Osteoblast (primary cell): ENCODE measurements around the gene EYA3. TPM values are rescaled to one million over a fixed set of nuclear protein-coding genes. Genes with fewer than 3 reads are reported as not detected.

Experiments used
- DNase-seq: peaks from one replicate; pipeline ENCODE4 v3.0.0; 2011; ENCODE audit warnings: low spot score, mixed read lengths; ENCODE audit not compliant: insufficient read length; ENCODE audit errors: missing footprints
- H2AFZ ChIP-seq: 2 replicates; pipeline ENCODE4 v1.6.0; 2011; ENCODE audit warnings: mild to moderate bottlenecking, low read length
- H3K27ac ChIP-seq: 2 replicates; pipeline ENCODE4 v1.5.1; 2011; ENCODE audit warnings: mild to moderate bottlenecking, low read depth, low read length, moderate library complexity
- H3K27me3 ChIP-seq: 2 replicates; pipeline ENCODE4 v1.6.0; 2012; ENCODE audit warnings: mild to moderate bottlenecking, control low read depth, inconsistent platforms, low read length, moderate library complexity; ENCODE audit not compliant: insufficient read depth
- H3K36me3 ChIP-seq: 2 replicates; pipeline ENCODE4 v1.5.1; 2011; ENCODE audit warnings: mild to moderate bottlenecking, low read length, control low read depth, moderate library complexity; ENCODE audit not compliant: insufficient read depth
- H3K4me1 ChIP-seq: 2 replicates; pipeline ENCODE4 v1.5.1; 2011; ENCODE audit warnings: mild to moderate bottlenecking, low read length, control low read depth, moderate library complexity; ENCODE audit not compliant: insufficient read depth
- H3K4me2 ChIP-seq: 2 replicates; pipeline ENCODE4 v1.6.0; 2011; ENCODE audit warnings: mild to moderate bottlenecking, low read length; ENCODE audit not compliant: insufficient read depth
- H3K4me3 ChIP-seq: fragments of 200-600 bp; sonication (generic); 3 replicates; pipeline ENCODE4 v1.5.1; 2012; ENCODE audit warnings: mild to moderate bottlenecking, low read length, inconsistent platforms; ENCODE audit not compliant: insufficient read depth
- H3K79me2 ChIP-seq: 2 replicates; pipeline ENCODE4 v1.6.0; 2012; ENCODE audit warnings: mild to moderate bottlenecking, low read length, control low read depth, inconsistent platforms; ENCODE audit not compliant: insufficient read depth
- H3K9me3 ChIP-seq: 2 replicates; pipeline ENCODE4 v1.5.1; 2011; ENCODE audit warnings: low read depth, low read length, control low read depth
- H4K20me1 ChIP-seq: 2 replicates; pipeline ENCODE4 v1.6.0; 2012; ENCODE audit warnings: mild to moderate bottlenecking, low read length, control low read depth; ENCODE audit not compliant: insufficient read depth
- total RNA-seq: library from RNA; depleted of rRNA; stranded (reverse); fragments of >200 nt; gene quantifications from 2 replicates; pipeline ENCODE4 v1.2.3, GENCODE V29; 2012
- TF ChIP-seq, protein P1 (sequence below): IDR thresholded peaks from 2 replicates; pipeline ENCODE4 v1.5.1; 2011; ENCODE audit warnings: mild to moderate bottlenecking, low read depth, low read length, moderate library complexity; ENCODE audit errors: extremely low read depth

EYA3 gene
- total RNA-seq, 1 donor: 10.9 TPM

DNA sequence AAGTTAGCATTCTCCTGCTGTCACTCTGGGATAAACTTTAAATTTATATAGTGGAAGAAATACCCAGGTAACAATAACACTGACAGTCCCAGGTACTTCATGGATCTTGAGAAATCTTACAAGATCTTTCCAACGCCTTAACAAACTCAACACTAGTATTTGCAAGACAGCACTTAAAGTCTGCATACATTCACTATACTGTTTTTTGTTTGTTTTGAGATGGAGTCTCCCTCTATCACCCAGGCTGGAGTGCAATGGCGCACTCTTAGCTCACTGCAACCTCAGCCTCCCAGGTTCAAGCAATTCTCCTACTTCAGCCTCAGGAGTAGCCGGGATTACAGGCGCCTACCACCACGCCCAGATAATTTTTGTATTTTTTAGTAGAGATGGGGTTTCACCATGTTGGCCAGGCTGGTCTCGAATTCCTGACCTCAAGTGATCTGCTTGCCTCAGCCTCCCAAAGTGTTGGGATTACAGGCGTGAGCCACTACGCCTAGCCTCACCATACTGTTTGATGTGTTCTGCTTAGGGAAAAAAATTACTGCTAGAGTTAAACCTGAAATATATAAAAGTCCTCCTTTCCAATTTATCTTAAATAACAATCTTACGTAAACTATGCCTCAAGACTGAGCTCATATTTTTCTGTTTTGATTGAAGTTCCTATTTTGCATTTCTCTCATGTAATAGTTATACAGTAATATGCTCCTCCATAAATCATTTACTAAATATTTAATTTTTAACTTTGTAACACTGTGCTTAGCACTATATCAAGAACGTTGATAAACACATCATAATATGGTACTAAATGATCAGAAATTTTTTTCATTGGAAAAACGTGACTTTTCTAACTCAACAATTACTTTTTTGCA is 17.5 kb downstream of the EYA3 start:
- H3K79me2 ChIP-seq: peaks cover 72% of the 10 kb centered on the region
- H3K4me1 ChIP-seq: peaks cover 21% of the 10 kb centered on the region
- H3K9me3 ChIP-seq: no peaks in the 10 kb centered on the region
- H2AFZ ChIP-seq: no peak overlapping the region
- no peaks in the 10 kb centered on the region for H3K36me3 ChIP-seq
- H3K27ac ChIP-seq: peak overlapping the region; percentile 10
- H4K20me1 ChIP-seq: no peaks in the 10 kb centered on the region
- TF ChIP-seq, protein P1, sequence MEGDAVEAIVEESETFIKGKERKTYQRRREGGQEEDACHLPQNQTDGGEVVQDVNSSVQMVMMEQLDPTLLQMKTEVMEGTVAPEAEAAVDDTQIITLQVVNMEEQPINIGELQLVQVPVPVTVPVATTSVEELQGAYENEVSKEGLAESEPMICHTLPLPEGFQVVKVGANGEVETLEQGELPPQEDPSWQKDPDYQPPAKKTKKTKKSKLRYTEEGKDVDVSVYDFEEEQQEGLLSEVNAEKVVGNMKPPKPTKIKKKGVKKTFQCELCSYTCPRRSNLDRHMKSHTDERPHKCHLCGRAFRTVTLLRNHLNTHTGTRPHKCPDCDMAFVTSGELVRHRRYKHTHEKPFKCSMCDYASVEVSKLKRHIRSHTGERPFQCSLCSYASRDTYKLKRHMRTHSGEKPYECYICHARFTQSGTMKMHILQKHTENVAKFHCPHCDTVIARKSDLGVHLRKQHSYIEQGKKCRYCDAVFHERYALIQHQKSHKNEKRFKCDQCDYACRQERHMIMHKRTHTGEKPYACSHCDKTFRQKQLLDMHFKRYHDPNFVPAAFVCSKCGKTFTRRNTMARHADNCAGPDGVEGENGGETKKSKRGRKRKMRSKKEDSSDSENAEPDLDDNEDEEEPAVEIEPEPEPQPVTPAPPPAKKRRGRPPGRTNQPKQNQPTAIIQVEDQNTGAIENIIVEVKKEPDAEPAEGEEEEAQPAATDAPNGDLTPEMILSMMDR: no peak
- peak; percentile 9 for DNase-seq
- H3K4me3 ChIP-seq: no peak overlapping the region
- H3K27me3 ChIP-seq: no peaks in the 10 kb centered on the region
- peak overlapping the region; percentile 41 for H3K4me2 ChIP-seq

DNA sequence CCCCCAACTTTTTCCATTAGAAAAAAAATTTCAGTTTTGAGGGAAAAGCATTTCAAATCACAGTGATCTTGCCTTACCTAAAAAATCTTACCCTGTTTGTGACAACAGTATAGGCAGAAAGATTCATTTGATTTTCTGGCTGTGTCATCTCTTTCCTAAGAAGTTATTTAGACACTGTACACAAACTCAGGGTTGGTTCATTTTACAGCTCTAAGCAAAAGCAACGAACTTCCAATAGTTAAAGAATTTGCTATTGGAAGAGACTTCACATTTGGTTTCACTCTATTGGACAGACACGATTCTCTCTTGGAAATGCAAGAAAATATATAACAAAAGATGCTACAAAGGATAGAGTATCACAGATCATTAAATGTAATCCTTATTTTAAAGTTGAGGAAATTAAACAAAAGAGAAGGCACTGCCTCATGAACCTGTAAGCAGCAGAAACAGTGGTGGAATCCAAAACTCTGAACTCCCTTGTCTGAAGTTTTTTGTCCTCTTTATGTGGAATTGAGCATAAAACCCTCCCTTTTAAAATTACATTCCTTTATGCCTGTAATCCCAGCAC is 20.8 kb downstream of the EYA3 start:
- Histone ChIP-seq H3K9me3 (no peaks in the 10 kb centered on the region), H3K27ac (no peak overlapping the region), H3K27me3 (no peaks in the 10 kb centered on the region), H3K4me3 (no peak overlapping the region), H3K4me2 (peak overlapping the region; percentile 23), H3K4me1 (peaks cover 27% of the 10 kb centered on the region), H3K36me3 (no peaks in the 10 kb centered on the region), H4K20me1 (no peaks in the 10 kb centered on the region), H3K79me2 (peaks cover 64% of the 10 kb centered on the region), H2AFZ (no peak overlapping the region)
- DNase-seq: peak; percentile 73
- TF ChIP-seq, protein P1: no peak

DNA sequence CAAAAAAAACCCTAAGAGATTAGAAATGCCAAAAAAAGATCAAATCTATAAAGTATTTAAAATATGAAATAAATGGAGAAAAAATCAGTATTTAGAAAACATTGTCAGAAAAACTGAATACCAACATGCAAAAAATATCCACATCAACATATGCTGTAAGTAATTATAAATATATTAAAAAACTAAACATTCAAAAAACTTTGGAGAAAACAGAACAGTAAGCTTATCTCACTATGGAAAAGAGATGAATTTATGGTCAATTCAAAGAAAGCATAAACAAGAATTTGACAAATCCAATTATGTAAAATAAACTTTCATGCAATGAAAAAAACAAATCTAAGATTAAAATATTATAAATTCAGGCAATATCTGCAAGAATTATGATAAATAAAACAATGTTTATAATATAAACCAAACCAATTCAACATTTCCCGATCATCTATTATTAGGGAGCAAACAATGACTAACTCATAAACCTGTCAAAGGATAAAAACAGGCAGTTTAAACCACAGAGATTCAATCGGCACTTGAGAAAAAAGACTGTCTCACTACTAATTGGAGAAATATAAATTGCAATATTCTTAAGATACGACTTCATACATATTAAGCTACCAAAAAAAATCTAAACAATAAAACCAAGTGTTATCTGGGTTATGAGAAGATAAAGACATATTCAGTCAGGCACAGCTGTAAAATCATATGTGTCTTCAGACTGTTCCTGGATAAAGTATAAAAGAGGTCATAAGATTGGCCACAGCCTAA is 21.8 kb downstream of the EYA3 start:
- H3K9me3 ChIP-seq: no peaks in the 10 kb centered on the region
- no peak for DNase-seq
- H3K36me3 ChIP-seq: no peaks in the 10 kb centered on the region
- H3K27me3 ChIP-seq: no peaks in the 10 kb centered on the region
- H3K4me1 ChIP-seq: peaks cover 27% of the 10 kb centered on the region
- no peak overlapping the region for H3K4me3 ChIP-seq
- no peaks in the 10 kb centered on the region for H4K20me1 ChIP-seq
- H3K4me2 ChIP-seq: peak overlapping the region; percentile 73
- H2AFZ ChIP-seq: no peak overlapping the region
- peaks cover 64% of the 10 kb centered on the region for H3K79me2 ChIP-seq
- TF ChIP-seq, protein P1: no peak
- peak overlapping the region; percentile 68 for H3K27ac ChIP-seq
